ENCODE measurements around the gene PPP2R2C. TPM values are rescaled to one million over a fixed set of nuclear protein-coding genes. Genes with fewer than 3 reads are reported as not detected.

Gene PPP2R2C
- total RNA-seq, 1 experiment from 2014 or later: 32.9 TPM

- no peaks in the 10 kb centered on the region for H3K79me2 ChIP-seq (ENCODE audit: insufficient read depth, low read length)
- H3K9ac ChIP-seq (ENCODE audit: low read length): no peak overlapping the region
- TF ChIP-seq ATF3 (IDR thresholded peaks at IDR 0.05) (no peak), CBX3 (IDR thresholded peaks at IDR 0.05; ENCODE audit: low read depth) (no peak), CEBPB (IDR thresholded peaks at IDR 0.05; ENCODE audit: low read depth) (no peak), EGR1 (IDR thresholded peaks at IDR 0.05; ENCODE audit: low read depth) (no peak), JUND (IDR thresholded peaks at IDR 0.05) (no peak), REST (IDR thresholded peaks at IDR 0.05; ENCODE audit: low read depth) (no peak), TCF7L2 (IDR thresholded peaks at IDR 0.05; ENCODE audit: borderline replicate concordance, extremely low read depth, insufficient read depth, insufficient read length) (no peak), EZH2phosphoT487 (IDR thresholded peaks at IDR 0.05; ENCODE audit: borderline replicate concordance) (no peak), FOSL1 (IDR thresholded peaks at IDR 0.05; ENCODE audit: low read depth) (no peak), SIN3A (IDR thresholded peaks at IDR 0.05; ENCODE audit: low read depth) (no peak), SP1 (IDR thresholded peaks at IDR 0.05; ENCODE audit: low read depth) (no peak), ZFX (IDR thresholded peaks at IDR 0.05) (no peak), RAD21 (IDR thresholded peaks at IDR 0.05; ENCODE audit: low read depth) (no peak), CTCF (IDR thresholded peaks at IDR 0.05 in 2 of 3, conservative IDR thresholded peaks at IDR 0.05 in 1 of 3; ENCODE audit: borderline replicate concordance in 1 of 3, insufficient read depth in 1 of 3, low read depth in 2 of 3, low read length in 2 of 3) (no peak), YY1 (IDR thresholded peaks at IDR 0.05; ENCODE audit: extremely low read depth, insufficient replicate concordance, low read depth, low read length) (no peak), MAX (IDR thresholded peaks at IDR 0.05) (no peak), ELF1 (IDR thresholded peaks at IDR 0.05; ENCODE audit: borderline replicate concordance, low read depth) (no peak)
- ChIA-PET RAD21 (ENCODE audit: low non-redundant PET in 1 of 2, low total read pairs in 2 of 2, uncharacterized antibody in 2 of 2, unreplicated experiment in 2 of 2) (no interaction called here), POLR2A (no interaction called here), CTCF (no interaction called here)
- no peak overlapping the region for H3K27ac ChIP-seq (ENCODE audit: low read depth, low read length)
- no peak overlapping the region for H2AFZ ChIP-seq (ENCODE audit: low read depth, low read length, poor library complexity, severe bottlenecking)
- DNase-seq (ENCODE audit: low read depth, low spot score) (no peak), ATAC-seq (no peak)
- no peak overlapping the region for H3K4me3 ChIP-seq (replicated peaks in 1 of 2; ENCODE audit: low read depth in 1 of 2, low read length in 2 of 2)
- no peaks in the 10 kb centered on the region for H4K20me1 ChIP-seq (ENCODE audit: insufficient read depth)
- intact Hi-C loops (cut with micrococcal nuclease): no loop called here
- BruUV-seq (replicated peaks): no TSS peak
- no peaks in the 10 kb centered on the region for H3K4me1 ChIP-seq (ENCODE audit: control insufficient read depth in 1 of 2, insufficient read depth in 2 of 2, low read length in 2 of 2)
- no peaks in the 10 kb centered on the region for H3K9me2 ChIP-seq (ENCODE audit: insufficient read depth)
- H3K27me3 ChIP-seq (ENCODE audit: insufficient read depth, low read length): no peaks in the 10 kb centered on the region
- H3K9me3 ChIP-seq (ENCODE audit: control insufficient read depth in 1 of 2, insufficient read depth in 1 of 2, low read depth in 1 of 2, low read length in 2 of 2): no peaks in the 10 kb centered on the region
- peaks cover 3 to 5% of the 10 kb centered on the region in 2 experiments; a peak in 2 of 4 replicates for H3K36me3 ChIP-seq (ENCODE audit: control insufficient read depth in 1 of 2, insufficient read depth in 2 of 2, low read length in 2 of 2)
- H3K4me2 ChIP-seq (ENCODE audit: low read length): no peak overlapping the region
Observed at GRCh38 chr4:6298852-6299251, 173.6 kb downstream of the PPP2R2C start.

Measured in HCT116 (cell line).